Stimulated activated CD4-positive, alpha-beta T cell treated with anti-CD3 and anti-CD28 coated beads, Interleukin-1b, Interleukin-23, amount 100 ng/mL, for 24 hours (primary cell): ENCODE data around the gene C5orf58.

Source experiments
- DNase-seq, 4 experiments: peaks; one replicate each; pipeline ENCODE4 v3.0.0-alpha.2; 2020; ENCODE audit warnings: low read depth in 4 of 4, low spot score in 1 of 4

The C5orf58 gene

GRCh38 chr5:170252720-170253350, 20.1 kb downstream of the C5orf58 start:
- no peak for DNase-seq

- DNase-seq: peak in 1 of 4 experiments; percentile 58
These were observed 21.3 kb downstream of the C5orf58 start for GRCh38 chr5:170254056-170254455.

- DNase-seq: no peak
These were observed 23.8 kb downstream of the C5orf58 start for GRCh38 chr5:170256571-170256970.

- DNase-seq: no peak
These were observed 24.6 kb downstream of the C5orf58 start for GRCh38 chr5:170257370-170257769.

GRCh38 chr5:170261528-170262043, 28.8 kb downstream of the C5orf58 start:
- DNase-seq: no peak

- no peak for DNase-seq
These were observed 29.6 kb downstream of the C5orf58 start for GRCh38 chr5:170262061-170263045.

GRCh38 chr5:170263906-170264305, 31.1 kb downstream of the C5orf58 start:
- no peak for DNase-seq

- DNase-seq: no peak
These were observed 32.7 kb downstream of the C5orf58 start for GRCh38 chr5:170265522-170265921.

- DNase-seq: peak in 1 of 4 experiments; percentile 52
These were observed 34.0 kb downstream of the C5orf58 start for GRCh38 chr5:170266570-170267381.

- DNase-seq: peak; percentile 64 to 71 (median 65)
These were observed 34.8 kb downstream of the C5orf58 start for GRCh38 chr5:170267431-170268152.

GRCh38 chr5:170268153-170268689, 35.4 kb downstream of the C5orf58 start:
- DNase-seq: no peak

GRCh38 chr5:170268884-170269283, 36.1 kb downstream of the C5orf58 start:
- DNase-seq: no peak

GRCh38 chr5:170269579-170269978, 36.8 kb downstream of the C5orf58 start:
- no peak for DNase-seq

- DNase-seq: no peak
These were observed 37.7 kb downstream of the C5orf58 start for GRCh38 chr5:170270293-170271069.

- no peak for DNase-seq
These were observed 41.4 kb downstream of the C5orf58 start for GRCh38 chr5:170273968-170274710.

GRCh38 chr5:170275376-170275994, 42.7 kb downstream of the C5orf58 start:
- DNase-seq: no peak

GRCh38 chr5:170276140-170276539, 43.4 kb downstream of the C5orf58 start:
- no peak for DNase-seq

- no peak for DNase-seq
These were observed 45.1 kb downstream of the C5orf58 start for GRCh38 chr5:170277867-170278281.
